Adipocyte (in vitro differentiated cells): ENCODE measurements around the gene LEP.
"Not testable (repeated sequence)": the region's sequence is repeated elsewhere in the genome, so short reads cannot be mapped to it uniquely, and the experiment has no call there.

Source experiments
- DNase-seq: peaks from one replicate; pipeline ENCODE4 v3.0.0-alpha.2; 2015; ENCODE audit warnings: low read depth
- H3K27me3 ChIP-seq: replicated peaks from 2 replicates; pipeline ENCODE4 v1.7.0; 2013; ENCODE audit warnings: mild to moderate bottlenecking, low read length, moderate library complexity; ENCODE audit not compliant: control insufficient read depth, insufficient read depth
- H3K36me3 ChIP-seq: 2 replicates; pipeline ENCODE4 v1.7.0; 2013; ENCODE audit warnings: low read length, mild to moderate bottlenecking, moderate library complexity; ENCODE audit not compliant: control insufficient read depth, insufficient read depth, severe bottlenecking
- H3K4me1 ChIP-seq: 2 replicates; pipeline ENCODE4 v1.7.0; 2013; ENCODE audit warnings: mild to moderate bottlenecking, low read length, moderate library complexity; ENCODE audit not compliant: control insufficient read depth, insufficient read depth
- H3K4me3 ChIP-seq: 2 replicates; pipeline ENCODE4 v1.7.0; 2013; ENCODE audit warnings: mild to moderate bottlenecking, low read length, moderate library complexity
- H3K9ac ChIP-seq: 2 replicates; pipeline ENCODE4 v1.7.0; 2013; ENCODE audit warnings: mild to moderate bottlenecking, low read length, moderate library complexity
- H3K9me3 ChIP-seq: 2 replicates; pipeline ENCODE4 v1.7.0; 2013; ENCODE audit warnings: mild to moderate bottlenecking, low read length, moderate library complexity; ENCODE audit not compliant: control insufficient read depth

Gene LEP

DNA sequence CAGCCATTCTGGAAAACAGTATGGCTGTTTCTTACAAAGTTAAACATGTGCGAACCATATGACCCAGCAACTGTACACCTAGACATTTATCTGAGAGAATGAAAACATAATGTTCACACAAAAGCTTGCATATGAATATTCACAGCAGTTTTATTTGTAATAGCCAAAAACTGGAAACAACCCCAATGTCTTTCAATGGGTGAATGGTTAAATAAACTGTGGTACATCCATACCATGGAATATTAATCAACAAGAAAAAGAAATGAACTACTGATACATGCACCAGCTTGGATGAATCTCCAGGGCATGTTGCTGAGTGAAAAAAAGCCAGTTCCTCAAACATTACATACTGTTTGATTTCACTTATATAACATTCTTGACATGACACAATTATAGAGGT lies 37.3 kb downstream of the LEP start:
- DNase-seq, result no peak
- no peaks in the 10 kb centered on the region for H3K36me3 ChIP-seq
- H3K9me3 ChIP-seq, result peaks cover 17% of the 10 kb centered on the region
- peaks cover 12% of the 10 kb centered on the region for H3K4me1 ChIP-seq
- H3K9ac ChIP-seq, result no peak overlapping the region
- H3K27me3 ChIP-seq, result no peaks in the 10 kb centered on the region
- no peak overlapping the region for H3K4me3 ChIP-seq

DNA sequence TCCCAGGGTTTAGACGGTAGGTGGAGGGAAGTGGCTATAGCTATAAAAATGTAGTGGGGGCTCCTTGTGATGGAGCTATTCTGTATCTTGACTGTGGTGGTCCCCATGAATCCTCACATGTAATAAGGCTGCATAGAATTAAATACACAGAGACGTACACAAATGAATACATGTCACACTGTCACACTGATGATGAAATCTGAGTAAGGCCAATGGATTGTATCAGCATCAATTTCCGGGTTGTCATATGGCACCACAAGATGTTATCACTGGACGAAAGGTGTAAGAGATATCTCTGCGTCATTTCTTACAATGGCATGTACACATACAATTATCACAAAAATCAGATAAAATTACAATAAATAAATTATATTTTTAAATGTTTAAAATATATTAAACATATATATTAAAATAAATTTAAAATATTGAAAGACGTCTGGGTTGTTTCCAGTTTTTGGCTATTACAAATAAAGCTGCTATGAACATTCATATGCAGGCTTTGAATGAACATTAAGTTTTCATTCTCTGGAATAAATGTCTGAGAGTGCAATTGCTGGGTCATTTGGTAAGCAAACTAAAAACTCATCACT lies 38.1 kb downstream of the LEP start:
- H3K36me3 ChIP-seq, result no peaks in the 10 kb centered on the region
- H3K4me1 ChIP-seq, result peaks cover 12% of the 10 kb centered on the region
- no peaks in the 10 kb centered on the region for H3K27me3 ChIP-seq
- DNase-seq, result no peak
- no peak overlapping the region for H3K9ac ChIP-seq
- no peak overlapping the region for H3K4me3 ChIP-seq
- H3K9me3 ChIP-seq, result peaks cover 17% of the 10 kb centered on the region

DNA sequence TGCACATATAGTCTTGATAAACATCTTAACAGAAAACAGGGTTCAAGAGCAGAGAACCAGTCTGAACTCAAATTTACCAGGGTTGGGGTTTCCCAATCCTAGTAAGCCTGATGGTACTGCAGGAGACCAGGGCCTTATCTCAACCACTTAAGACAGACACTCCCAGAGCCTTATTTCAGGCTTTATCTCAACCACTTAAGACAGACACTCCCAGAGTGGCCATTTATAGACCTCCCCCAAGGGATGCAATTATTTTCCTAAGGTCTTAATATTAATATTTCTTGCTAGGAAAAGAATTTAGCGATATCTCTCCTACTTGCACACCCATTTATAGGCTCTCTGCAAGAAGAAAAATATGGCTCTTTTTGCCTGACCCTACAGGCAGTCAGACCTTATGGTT lies 39.4 kb downstream of the LEP start:
- H3K9me3 ChIP-seq, result peaks cover 17% of the 10 kb centered on the region
- H3K9ac ChIP-seq, H3K36me3 ChIP-seq, H3K4me1 ChIP-seq, H3K4me3 ChIP-seq, H3K27me3 ChIP-seq, DNase-seq: not testable (repeated sequence)

DNA sequence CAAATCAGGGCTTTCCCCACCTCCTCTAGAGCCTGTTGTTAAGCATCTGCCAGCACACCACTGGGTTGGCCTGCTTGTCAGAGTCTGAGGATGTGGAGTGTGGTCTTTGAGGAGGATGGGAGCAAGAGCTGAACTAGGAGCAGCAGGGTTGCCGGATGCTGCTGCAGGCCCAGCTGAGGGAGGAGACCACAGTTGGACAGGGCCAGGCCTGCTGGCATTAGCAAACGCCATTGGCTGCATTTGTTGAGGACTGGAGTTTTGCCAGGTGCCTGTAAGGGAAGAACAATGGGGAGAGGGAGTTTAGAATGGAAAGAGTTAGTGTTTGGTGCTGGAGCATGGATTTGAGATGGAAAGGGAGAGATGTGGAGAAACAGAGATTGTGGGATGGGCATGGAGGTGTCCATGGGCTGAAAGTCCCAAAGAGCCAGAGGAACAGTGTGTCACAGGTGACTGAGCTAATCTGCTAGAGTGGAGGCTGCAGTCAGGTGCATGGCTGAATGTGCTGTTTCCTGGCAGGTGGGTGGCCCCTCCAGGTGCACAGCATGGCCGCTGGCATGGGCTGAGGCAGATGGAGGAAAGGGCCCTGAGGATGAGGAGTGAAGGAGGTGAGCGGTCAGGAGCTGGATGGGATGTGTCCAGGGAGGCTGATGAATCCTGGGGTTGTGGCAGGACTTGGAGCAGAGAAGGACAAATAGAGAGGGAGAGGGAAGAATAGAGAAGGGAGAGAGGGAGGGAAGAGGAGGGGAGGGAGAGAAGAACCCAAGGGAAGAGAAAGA lies 40.7 kb downstream of the LEP start:
- Histone ChIP-seq H3K9ac (no peak overlapping the region), H3K9me3 (peaks cover 17% of the 10 kb centered on the region), H3K4me3 (no peak overlapping the region), H3K4me1 (no peaks in the 10 kb centered on the region), H3K36me3 (peaks cover 4% of the 10 kb centered on the region), H3K27me3 (no peaks in the 10 kb centered on the region)
- DNase-seq, result no peak

DNA sequence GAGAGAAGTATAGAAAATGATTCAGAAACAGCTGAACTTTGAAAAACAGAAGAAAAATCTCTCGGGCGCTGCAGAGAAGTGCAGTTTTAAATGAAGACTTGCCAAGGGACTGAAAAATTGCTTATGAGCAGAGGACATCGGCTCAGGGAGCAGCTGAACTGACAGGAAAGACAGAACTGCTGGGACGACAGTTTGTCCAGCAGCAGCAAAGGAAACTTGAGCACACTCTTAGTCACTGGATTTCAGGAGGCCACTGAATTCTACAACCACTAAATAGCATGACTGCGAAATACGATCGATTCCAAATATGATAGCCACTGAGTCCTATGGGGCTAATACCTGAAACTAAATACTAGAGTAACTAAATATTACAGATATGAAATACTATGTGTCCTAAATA lies 43.0 kb downstream of the LEP start:
- Histone ChIP-seq H3K27me3 (no peaks in the 10 kb centered on the region), H3K9ac (no peak overlapping the region), H3K4me3 (no peak overlapping the region), H3K36me3 (peaks cover 4% of the 10 kb centered on the region), H3K4me1 (no peaks in the 10 kb centered on the region), H3K9me3 (peaks cover 9% of the 10 kb centered on the region)
- DNase-seq, result no peak

DNA sequence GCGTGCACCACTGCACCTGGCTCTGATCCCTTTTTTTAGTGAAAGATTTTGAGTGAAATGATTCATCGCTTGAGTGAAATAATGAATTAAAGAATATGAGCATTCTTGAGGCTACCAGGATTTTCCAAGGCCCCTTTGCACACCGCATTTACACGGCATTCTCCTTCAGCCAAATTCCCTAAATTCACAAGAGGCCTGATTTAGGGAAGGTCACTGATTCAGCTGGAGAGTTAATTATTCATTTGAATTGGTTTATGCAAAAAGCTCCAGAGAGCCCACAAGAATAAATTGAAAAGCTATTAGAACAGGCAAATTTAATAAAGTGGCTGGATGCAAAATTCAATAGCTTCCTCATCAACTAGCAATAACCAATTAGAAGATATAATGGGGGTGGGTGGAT lies 46.5 kb downstream of the LEP start:
- Histone ChIP-seq H3K9ac (no peak overlapping the region), H3K4me1 (no peaks in the 10 kb centered on the region), H3K27me3 (no peaks in the 10 kb centered on the region), H3K9me3 (no peaks in the 10 kb centered on the region), H3K36me3 (peaks cover 4% of the 10 kb centered on the region), H3K4me3 (no peak overlapping the region)
- no peak for DNase-seq

DNA sequence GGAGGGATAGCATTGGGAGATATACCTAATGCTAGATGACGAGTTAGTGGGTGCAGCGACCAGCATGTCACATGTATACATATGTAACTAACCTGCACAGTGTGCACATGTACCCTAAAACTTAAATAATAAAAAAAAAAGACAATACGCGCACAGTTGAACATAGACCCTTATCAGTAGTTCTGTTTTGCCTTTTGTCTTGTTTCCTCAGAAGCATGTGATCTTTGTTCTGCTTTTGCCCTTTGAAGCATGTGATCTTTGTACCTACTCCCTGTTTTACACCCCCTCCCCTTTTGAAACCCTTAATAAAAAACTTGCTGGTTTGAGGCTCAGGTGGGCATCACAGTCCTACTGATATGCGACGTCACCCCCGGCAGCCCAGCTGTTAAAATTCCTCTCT lies 56.9 kb downstream of the LEP start:
- H3K4me1 ChIP-seq, result peaks cover 29% of the 10 kb centered on the region
- H3K9ac ChIP-seq, H3K9me3 ChIP-seq, DNase-seq, H3K27me3 ChIP-seq, H3K36me3 ChIP-seq, H3K4me3 ChIP-seq: not testable (repeated sequence)

DNA sequence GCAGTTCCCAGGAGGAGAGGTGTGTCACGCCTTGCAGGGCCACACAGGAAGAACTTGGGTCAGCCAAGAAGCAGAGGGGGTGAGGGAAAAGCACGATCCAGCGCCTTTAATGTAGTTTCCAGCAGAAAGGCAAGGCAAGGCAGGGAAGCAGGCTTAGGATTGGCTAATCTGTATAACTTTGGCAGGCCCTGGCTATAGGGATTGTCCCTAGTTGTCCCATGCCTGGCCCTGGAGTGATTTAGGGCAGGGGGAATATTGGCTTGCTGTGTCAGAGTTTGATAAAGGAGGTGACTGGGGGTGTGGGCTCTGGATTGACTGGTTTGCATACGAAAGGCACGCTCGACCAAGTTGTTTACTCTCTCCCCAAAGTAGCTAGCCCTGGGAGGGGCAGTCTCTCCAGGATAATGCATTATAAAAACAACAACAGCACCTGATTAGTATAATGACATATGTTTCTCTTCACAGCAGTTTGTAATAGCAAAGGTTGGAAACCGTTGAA lies 58.1 kb downstream of the LEP start:
- H3K9ac ChIP-seq, result no peak overlapping the region
- peaks cover 30% of the 10 kb centered on the region for H3K4me1 ChIP-seq
- H3K4me3 ChIP-seq, result no peak overlapping the region
- no peaks in the 10 kb centered on the region for H3K27me3 ChIP-seq
- no peaks in the 10 kb centered on the region for H3K9me3 ChIP-seq
- peaks cover 11% of the 10 kb centered on the region for H3K36me3 ChIP-seq
- DNase-seq, result no peak

DNA sequence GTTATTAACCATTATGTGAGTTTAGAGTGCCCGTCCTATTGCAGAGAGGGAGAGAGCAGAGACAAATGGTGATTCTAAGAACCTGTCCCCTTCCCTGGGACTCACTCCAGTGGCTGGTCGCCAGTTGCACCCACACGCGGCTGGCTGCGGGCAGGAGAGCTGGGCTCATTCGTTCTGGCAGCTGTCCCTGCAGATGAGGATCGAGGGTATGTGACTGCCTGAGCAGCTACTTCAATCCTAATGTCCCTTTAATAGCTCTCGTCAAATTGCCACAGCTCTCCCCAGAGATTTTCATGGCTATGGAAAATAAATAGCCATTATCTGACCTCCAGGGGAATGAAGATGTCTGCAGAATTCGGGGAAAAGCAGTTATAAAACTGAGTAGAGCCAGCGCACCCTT lies 61.1 kb downstream of the LEP start:
- H3K4me1 ChIP-seq, result peaks cover 45% of the 10 kb centered on the region
- no peak overlapping the region for H3K9ac ChIP-seq
- no peak for DNase-seq
- H3K9me3 ChIP-seq, result no peaks in the 10 kb centered on the region
- H3K27me3 ChIP-seq, result no peaks in the 10 kb centered on the region
- no peak overlapping the region for H3K4me3 ChIP-seq
- H3K36me3 ChIP-seq, result peaks cover 28% of the 10 kb centered on the region

DNA sequence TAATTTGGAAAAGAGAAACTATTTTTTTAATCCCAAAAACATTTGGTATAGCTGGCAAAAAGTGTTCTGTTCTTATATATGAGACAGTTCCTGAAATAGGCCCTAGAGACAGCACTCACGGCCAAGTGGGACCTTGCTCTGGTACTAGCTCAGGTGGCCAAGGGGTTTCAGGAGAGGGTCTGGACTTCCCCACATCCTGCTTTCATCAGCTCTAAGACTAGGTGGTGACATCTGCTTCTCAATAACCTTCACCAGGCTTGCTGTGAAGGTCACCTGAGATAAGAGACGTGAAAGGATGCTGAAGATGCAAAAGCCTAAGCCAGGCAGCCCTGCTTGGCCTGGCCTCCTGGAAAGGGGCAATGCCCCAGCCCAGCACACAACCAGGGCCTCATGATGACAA lies 62.1 kb downstream of the LEP start:
- Histone ChIP-seq H3K4me1 (peaks cover 45% of the 10 kb centered on the region), H3K4me3 (no peak overlapping the region), H3K9ac (no peak overlapping the region), H3K27me3 (no peaks in the 10 kb centered on the region), H3K36me3 (peaks cover 38% of the 10 kb centered on the region), H3K9me3 (no peaks in the 10 kb centered on the region)
- no peak for DNase-seq

DNA sequence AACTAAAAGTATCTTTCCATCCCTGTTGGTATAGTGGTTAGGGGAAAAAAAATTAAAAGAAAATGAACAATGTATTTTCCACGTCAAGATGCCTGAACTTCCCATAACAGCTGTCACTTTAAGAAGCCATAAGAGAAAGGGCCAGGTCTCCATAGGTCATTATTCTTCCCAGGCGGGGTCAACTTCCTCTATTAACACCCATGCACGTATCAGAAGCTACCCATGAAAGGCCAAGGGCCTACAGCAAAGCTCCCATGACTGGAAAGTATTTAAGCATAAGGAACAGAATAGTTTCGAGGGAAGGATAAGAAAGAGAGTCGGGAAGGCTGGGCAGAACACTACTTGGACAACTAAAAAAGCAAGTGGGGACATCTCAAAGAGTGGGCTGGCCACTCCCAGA lies 62.6 kb downstream of the LEP start:
- peaks cover 43% of the 10 kb centered on the region for H3K36me3 ChIP-seq
- peaks cover 42% of the 10 kb centered on the region for H3K4me1 ChIP-seq
- no peaks in the 10 kb centered on the region for H3K9me3 ChIP-seq
- no peaks in the 10 kb centered on the region for H3K27me3 ChIP-seq
- DNase-seq, result no peak
- no peak overlapping the region for H3K9ac ChIP-seq
- no peak overlapping the region for H3K4me3 ChIP-seq
